ENCODE measurements around the gene ELF5. TPM values are rescaled to one million over a fixed set of nuclear protein-coding genes. Genes with fewer than 3 reads are reported as not detected.

The ELF5 gene
- polyA plus RNA-seq, 1 donor from 2014 or later = not detected

GRCh38 chr11:34490304-34490703 is 23.3 kb downstream of the ELF5 start:
- H3K9ac ChIP-seq (ENCODE audit: low read length) = no peak overlapping the region

DNA sequence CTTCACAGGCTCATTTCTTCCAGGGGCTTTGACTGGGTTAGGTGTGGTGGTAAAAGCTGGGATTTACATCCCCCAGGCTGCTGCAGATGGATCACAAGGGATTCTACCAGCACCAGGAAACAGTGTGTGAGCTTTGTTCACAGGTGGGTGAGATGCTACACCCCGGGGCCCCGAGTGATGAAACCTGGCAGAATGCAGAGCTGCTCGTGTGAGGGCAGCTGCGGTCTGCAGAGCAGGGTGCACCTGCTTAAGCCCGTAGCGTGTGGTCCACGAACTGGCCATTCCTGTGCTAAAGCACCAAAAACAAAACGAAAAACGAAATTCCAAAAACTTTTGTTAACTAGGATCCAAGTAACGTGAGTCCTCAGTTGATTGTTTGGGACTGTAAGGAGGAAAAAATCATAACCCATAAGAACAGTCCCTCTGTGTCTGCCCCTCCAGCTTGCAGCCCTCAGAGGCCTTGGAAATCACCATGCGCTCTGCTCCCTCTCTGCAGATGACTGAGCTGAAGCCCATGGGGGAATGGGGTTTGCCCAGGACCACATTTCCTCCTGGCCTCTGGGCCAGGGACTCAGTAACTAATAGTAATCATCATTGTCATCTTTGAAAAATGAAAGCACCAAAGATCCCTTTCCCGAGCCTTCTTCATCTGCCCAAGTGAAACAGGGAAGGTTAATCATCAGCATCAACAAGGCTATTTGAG is 24.6 kb downstream of the ELF5 start:
- Histone ChIP-seq H3K27me3 (ENCODE audit: insufficient read depth, low read depth, low read length) (no peaks in the 10 kb centered on the region), H3K9me2 (ENCODE audit: insufficient read depth, low read length) (no peaks in the 10 kb centered on the region), H3K4me3 (ENCODE audit: low read length) (no peak overlapping the region), H3K36me3 (ENCODE audit: insufficient read depth, low read length) (no peaks in the 10 kb centered on the region), H3K9ac (ENCODE audit: low read length) (no peak overlapping the region), H2AFZ (ENCODE audit: low read depth, low read length) (no peak overlapping the region), H4K20me1 (ENCODE audit: insufficient read depth) (no peaks in the 10 kb centered on the region), H3K79me2 (replicated peaks; ENCODE audit: insufficient read depth, low read length) (no peaks in the 10 kb centered on the region), H3K9me3 (ENCODE audit: low read length) (no peaks in the 10 kb centered on the region), H3K27ac (ENCODE audit: low read length) (no peak overlapping the region), H3F3A (ENCODE audit: insufficient read depth, low read length, poor library complexity, severe bottlenecking) (no peaks in the 10 kb centered on the region), H3K4me2 (ENCODE audit: low read length) (no peak overlapping the region)
- TF ChIP-seq MXI1 (conservative IDR thresholded peaks at IDR 0.05; ENCODE audit: poor library complexity, severe bottlenecking) (no peak), SMC3 (conservative IDR thresholded peaks at IDR 0.05; ENCODE audit: poor library complexity) (no peak), RAD21 (conservative IDR thresholded peaks at IDR 0.05) (no peak), EZH2 (IDR thresholded peaks at IDR 0.05; ENCODE audit: borderline replicate concordance, insufficient read depth, low read length, poor library complexity, severe bottlenecking) (no peak), CTCF (IDR thresholded peaks at IDR 0.05; ENCODE audit: poor library complexity, severe bottlenecking) (no peak), TAF1 (IDR thresholded peaks at IDR 0.05; ENCODE audit: low read depth) (no peak), POLR2AphosphoS5 (IDR thresholded peaks at IDR 0.05) (no peak), EP300 (conservative IDR thresholded peaks at IDR 0.05; ENCODE audit: poor library complexity, severe bottlenecking) (no peak)
- TF ChIP-seq, protein P1, sequence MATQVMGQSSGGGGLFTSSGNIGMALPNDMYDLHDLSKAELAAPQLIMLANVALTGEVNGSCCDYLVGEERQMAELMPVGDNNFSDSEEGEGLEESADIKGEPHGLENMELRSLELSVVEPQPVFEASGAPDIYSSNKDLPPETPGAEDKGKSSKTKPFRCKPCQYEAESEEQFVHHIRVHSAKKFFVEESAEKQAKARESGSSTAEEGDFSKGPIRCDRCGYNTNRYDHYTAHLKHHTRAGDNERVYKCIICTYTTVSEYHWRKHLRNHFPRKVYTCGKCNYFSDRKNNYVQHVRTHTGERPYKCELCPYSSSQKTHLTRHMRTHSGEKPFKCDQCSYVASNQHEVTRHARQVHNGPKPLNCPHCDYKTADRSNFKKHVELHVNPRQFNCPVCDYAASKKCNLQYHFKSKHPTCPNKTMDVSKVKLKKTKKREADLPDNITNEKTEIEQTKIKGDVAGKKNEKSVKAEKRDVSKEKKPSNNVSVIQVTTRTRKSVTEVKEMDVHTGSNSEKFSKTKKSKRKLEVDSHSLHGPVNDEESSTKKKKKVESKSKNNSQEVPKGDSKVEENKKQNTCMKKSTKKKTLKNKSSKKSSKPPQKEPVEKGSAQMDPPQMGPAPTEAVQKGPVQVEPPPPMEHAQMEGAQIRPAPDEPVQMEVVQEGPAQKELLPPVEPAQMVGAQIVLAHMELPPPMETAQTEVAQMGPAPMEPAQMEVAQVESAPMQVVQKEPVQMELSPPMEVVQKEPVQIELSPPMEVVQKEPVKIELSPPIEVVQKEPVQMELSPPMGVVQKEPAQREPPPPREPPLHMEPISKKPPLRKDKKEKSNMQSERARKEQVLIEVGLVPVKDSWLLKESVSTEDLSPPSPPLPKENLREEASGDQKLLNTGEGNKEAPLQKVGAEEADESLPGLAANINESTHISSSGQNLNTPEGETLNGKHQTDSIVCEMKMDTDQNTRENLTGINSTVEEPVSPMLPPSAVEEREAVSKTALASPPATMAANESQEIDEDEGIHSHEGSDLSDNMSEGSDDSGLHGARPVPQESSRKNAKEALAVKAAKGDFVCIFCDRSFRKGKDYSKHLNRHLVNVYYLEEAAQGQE (IDR thresholded peaks at IDR 0.05; ENCODE audit: borderline replicate concordance) = no peak

More at GRCh38 chr11:34490304-34490703, 23.3 kb downstream of the ELF5 start:
- no peak overlapping the region for H3K27ac ChIP-seq (ENCODE audit: low read length)
- no peaks in the 10 kb centered on the region for H3F3A ChIP-seq (ENCODE audit: insufficient read depth, low read length, poor library complexity, severe bottlenecking)
- no peaks in the 10 kb centered on the region for H4K20me1 ChIP-seq (ENCODE audit: insufficient read depth)
- H3K9me2 ChIP-seq (ENCODE audit: insufficient read depth, low read length) = no peaks in the 10 kb centered on the region
- no peaks in the 10 kb centered on the region for H3K79me2 ChIP-seq (replicated peaks; ENCODE audit: insufficient read depth, low read length)
- TF ChIP-seq POLR2AphosphoS5 (IDR thresholded peaks at IDR 0.05) = no peak
- no peaks in the 10 kb centered on the region for H3K27me3 ChIP-seq (ENCODE audit: insufficient read depth, low read depth, low read length)
- H3K9me3 ChIP-seq (ENCODE audit: low read length) = no peaks in the 10 kb centered on the region
- H3K4me3 ChIP-seq (ENCODE audit: low read length) = no peak overlapping the region
- H3K36me3 ChIP-seq (ENCODE audit: insufficient read depth, low read length) = no peaks in the 10 kb centered on the region
- H3K4me2 ChIP-seq (ENCODE audit: low read length) = no peak overlapping the region
- H2AFZ ChIP-seq (ENCODE audit: low read depth, low read length) = no peak overlapping the region

Measured in neural cell (in vitro differentiated cells).